IPS DF 6.9 (cell line): ENCODE measurements around the gene FBXO7.

ENCODE experiments used
- DNase-seq: peaks from one replicate; pipeline ENCODE4 v3.0.0-alpha.2; 2013; ENCODE audit warnings: low read depth, low spot score
- H3K27ac ChIP-seq: one replicate; pipeline ENCODE4 v1.5.1; 2013; ENCODE audit warnings: low read length, control low read depth
- H3K27me3 ChIP-seq: 2 replicates; pipeline ENCODE4 v1.6.1; 2013; ENCODE audit warnings: mild to moderate bottlenecking, low read length; ENCODE audit not compliant: control insufficient read depth, insufficient read depth
- H3K36me3 ChIP-seq: 2 replicates; pipeline ENCODE4 v1.6.1; 2013; ENCODE audit warnings: low read length; ENCODE audit not compliant: control insufficient read depth, insufficient read depth
- H3K4me1 ChIP-seq: 2 replicates; pipeline ENCODE4 v1.6.1; 2013; ENCODE audit warnings: low read length; ENCODE audit not compliant: control insufficient read depth, insufficient read depth
- H3K4me3 ChIP-seq: 2 replicates; pipeline ENCODE4 v1.5.1; 2013; ENCODE audit warnings: mild to moderate bottlenecking, low read length
- H3K9me3 ChIP-seq: 2 replicates; pipeline ENCODE4 v1.6.1; 2013; ENCODE audit warnings: low read length, inconsistent platforms; ENCODE audit not compliant: control insufficient read depth, insufficient read depth
- WGBS: extraction: QIAGEN DNeasy Blood & Tissue Kit; methylation state at CpG from one replicate; pipeline ENCODE4 v1.1.7; 2013; ENCODE audit warnings: mixed read lengths, missing lambda C conversion rate; ENCODE audit not compliant: insufficient read length, insufficient coverage; 5-methylcytosine and 5-hydroxymethylcytosine counted together

FBXO7 gene

GRCh38 chr22:32511776-32512175, 37.2 kb downstream of the FBXO7 start:
- no peak for DNase-seq
- H3K27me3 ChIP-seq: no peaks in the 10 kb centered on the region
- H3K9me3 ChIP-seq: no peaks in the 10 kb centered on the region
- no peak overlapping the region for H3K27ac ChIP-seq
- H3K4me3 ChIP-seq: no peak overlapping the region
- no CpG with 5 or more reads among the region's 2 CpGs for WGBS
- H3K4me1 ChIP-seq: peaks cover 1% of the 10 kb centered on the region; the same call in 1 of the 2 replicates
- peaks cover 2% of the 10 kb centered on the region; the same call in 1 of the 2 replicates for H3K36me3 ChIP-seq

GRCh38 chr22:32512267-32512982, 37.8 kb downstream of the FBXO7 start:
- Histone ChIP-seq H3K4me1 (peaks cover 1% of the 10 kb centered on the region; the same call in 1 of the 2 replicates), H3K27ac (no peak overlapping the region), H3K4me3 (no peak overlapping the region), H3K36me3 (peaks cover 2% of the 10 kb centered on the region; the same call in 1 of the 2 replicates), H3K9me3 (no peaks in the 10 kb centered on the region), H3K27me3 (no peaks in the 10 kb centered on the region)
- no peak for DNase-seq
- no CpG with 5 or more reads among the region's 8 CpGs for whole genome bisulfite sequencing

- no peak for DNase-seq
- no peaks in the 10 kb centered on the region for H3K4me1 ChIP-seq
- H3K27ac ChIP-seq: no peak overlapping the region
- H3K36me3 ChIP-seq: peaks cover 6% of the 10 kb centered on the region; the same call in 1 of the 2 replicates
- no CpG with 5 or more reads among the region's 2 CpGs for WGBS
- H3K4me3 ChIP-seq: no peak overlapping the region
- H3K27me3 ChIP-seq: no peaks in the 10 kb centered on the region
- H3K9me3 ChIP-seq: no peaks in the 10 kb centered on the region
Measured at GRCh38 chr22:32515084-32515483, 40.5 kb downstream of the FBXO7 start.

- Histone ChIP-seq H3K4me3 (no peak overlapping the region), H3K27me3 (no peaks in the 10 kb centered on the region), H3K4me1 (no peaks in the 10 kb centered on the region), H3K27ac (no peak overlapping the region), H3K9me3 (no peaks in the 10 kb centered on the region), H3K36me3 (peaks cover 6% of the 10 kb centered on the region; the same call in 1 of the 2 replicates)
- DNase-seq: no peak
- WGBS: no CpG with 5 or more reads among the region's 3 CpGs
Measured at GRCh38 chr22:32517488-32517887, 42.9 kb downstream of the FBXO7 start.

GRCh38 chr22:32517921-32518320, 43.3 kb downstream of the FBXO7 start:
- no peak for DNase-seq
- H3K4me3 ChIP-seq: no peak overlapping the region
- no peaks in the 10 kb centered on the region for H3K9me3 ChIP-seq
- no peak overlapping the region for H3K27ac ChIP-seq
- H3K27me3 ChIP-seq: no peaks in the 10 kb centered on the region
- peaks cover 6% of the 10 kb centered on the region; the same call in 1 of the 2 replicates for H3K36me3 ChIP-seq
- WGBS: no CpG with 5 or more reads among the region's 8 CpGs
- H3K4me1 ChIP-seq: no peaks in the 10 kb centered on the region

GRCh38 chr22:32518381-32518780, 43.8 kb downstream of the FBXO7 start:
- no peaks in the 10 kb centered on the region for H3K9me3 ChIP-seq
- 0 out of 2 replicates have a peak, but pooled peaks cover 3% of the 10 kb centered on the region for H3K36me3 ChIP-seq
- WGBS: no CpG with 5 or more reads among the region's 1 CpG
- no peak overlapping the region for H3K27ac ChIP-seq
- no peak overlapping the region for H3K4me3 ChIP-seq
- no peaks in the 10 kb centered on the region for H3K4me1 ChIP-seq
- H3K27me3 ChIP-seq: no peaks in the 10 kb centered on the region
- no peak for DNase-seq

- no CpG with 5 or more reads among the region's 5 CpGs for WGBS
- Histone ChIP-seq H3K27ac (no peak overlapping the region), H3K9me3 (no peaks in the 10 kb centered on the region), H3K27me3 (no peaks in the 10 kb centered on the region), H3K36me3 (0 out of 2 replicates have a peak, but pooled peaks cover 3% of the 10 kb centered on the region), H3K4me3 (no peak overlapping the region), H3K4me1 (no peaks in the 10 kb centered on the region)
- no peak for DNase-seq
Measured at GRCh38 chr22:32518848-32519247, 44.2 kb downstream of the FBXO7 start.

GRCh38 chr22:32520612-32521011, 46.0 kb downstream of the FBXO7 start:
- no peak for DNase-seq
- WGBS: no CpG with 5 or more reads among the region's 5 CpGs
- Histone ChIP-seq H3K4me1 (no peaks in the 10 kb centered on the region), H3K9me3 (no peaks in the 10 kb centered on the region), H3K27me3 (no peaks in the 10 kb centered on the region), H3K27ac (no peak overlapping the region), H3K4me3 (no peak overlapping the region), H3K36me3 (0 out of 2 replicates have a peak, but pooled peaks cover 3% of the 10 kb centered on the region)

- DNase-seq: no peak
- H3K27ac ChIP-seq: no peak overlapping the region
- no CpG with 5 or more reads among the region's 5 CpGs for WGBS
- H3K4me3 ChIP-seq: no peak overlapping the region
- no peaks in the 10 kb centered on the region for H3K9me3 ChIP-seq
- H3K4me1 ChIP-seq: no peaks in the 10 kb centered on the region
- H3K27me3 ChIP-seq: no peaks in the 10 kb centered on the region
- H3K36me3 ChIP-seq: 0 out of 2 replicates have a peak, but pooled peaks cover 3% of the 10 kb centered on the region
Measured at GRCh38 chr22:32522237-32522636, 47.6 kb downstream of the FBXO7 start.

GRCh38 chr22:32527756-32528155, 53.1 kb downstream of the FBXO7 start:
- no peak overlapping the region for H3K27ac ChIP-seq
- WGBS: no CpG with 5 or more reads among the region's 5 CpGs

GRCh38 chr22:32528316-32528715, 53.7 kb downstream of the FBXO7 start:
- no peak overlapping the region for H3K4me3 ChIP-seq
- H3K27me3 ChIP-seq: no peaks in the 10 kb centered on the region
- H3K4me1 ChIP-seq: no peaks in the 10 kb centered on the region; the same call in 1 of the 2 replicates
- no peaks in the 10 kb centered on the region for H3K9me3 ChIP-seq
- WGBS: no CpG with 5 or more reads among the region's 9 CpGs
- H3K36me3 ChIP-seq: no peaks in the 10 kb centered on the region
- no peak overlapping the region for H3K27ac ChIP-seq
- DNase-seq: no peak

More at GRCh38 chr22:32527756-32528155, 53.1 kb downstream of the FBXO7 start:
- no peak for DNase-seq
- no peaks in the 10 kb centered on the region for H3K36me3 ChIP-seq
- no peak overlapping the region for H3K4me3 ChIP-seq
- H3K4me1 ChIP-seq: no peaks in the 10 kb centered on the region; the same call in 1 of the 2 replicates
- no peaks in the 10 kb centered on the region for H3K27me3 ChIP-seq
- no peaks in the 10 kb centered on the region for H3K9me3 ChIP-seq
